ENCODE results near the gene PROKR2. TPM values are rescaled to one million over a fixed set of nuclear protein-coding genes. Genes with fewer than 3 reads are reported as not detected.

Gene PROKR2
- not detected in 2 replicates for total RNA-seq

DNA sequence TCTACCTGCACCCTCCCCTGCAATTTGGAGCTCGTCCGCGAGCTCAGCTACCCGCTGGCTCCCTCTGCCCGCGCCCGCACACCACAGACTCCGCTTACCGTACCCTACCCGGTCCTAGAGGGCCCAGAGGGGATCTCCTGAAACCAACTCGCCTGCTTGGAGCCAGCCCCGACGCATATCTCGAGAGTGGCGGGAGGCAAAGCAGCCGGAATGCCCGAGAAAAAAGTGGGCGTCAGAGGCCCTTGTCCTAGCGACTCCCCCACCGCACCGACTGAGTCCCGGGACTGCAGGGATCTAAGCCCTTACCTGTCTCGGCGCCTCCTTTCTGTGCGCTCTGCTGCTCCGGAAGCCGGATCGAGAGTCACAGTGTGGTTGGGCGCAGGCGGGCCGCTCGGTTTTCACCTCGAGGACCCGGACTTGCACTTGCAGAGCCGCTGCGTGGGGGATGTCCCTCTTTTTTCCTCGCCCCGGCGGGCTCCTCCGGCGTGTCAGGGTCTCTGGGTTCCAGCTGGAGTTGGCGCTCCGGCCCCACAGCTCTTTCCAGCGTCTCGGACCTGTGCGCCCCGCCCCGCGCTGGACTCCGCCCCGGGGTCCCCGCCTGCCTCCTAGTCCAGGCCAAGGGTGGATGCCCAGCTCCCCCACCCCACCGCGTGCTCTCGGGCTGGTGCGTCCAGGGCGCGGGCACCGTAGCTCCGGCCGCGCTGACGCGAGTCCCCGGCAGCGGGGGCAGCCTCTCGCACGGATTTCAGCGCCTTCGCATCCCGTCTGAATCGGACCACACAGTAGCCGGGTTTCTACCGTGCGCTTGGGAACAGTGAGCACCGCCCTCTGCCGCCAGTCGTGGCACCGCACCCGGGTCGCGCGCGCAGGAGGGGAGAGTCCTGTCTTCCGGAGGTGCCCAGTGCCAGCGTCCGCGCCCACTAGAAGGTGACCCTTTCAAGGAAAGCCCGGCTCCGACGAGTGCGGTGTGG is at the start of gene PROKR2:
Gene PROKR2 (minus strand): TSS at position 767 of the 971 bp plus-strand sequence. CDS start 2,585 bp downstream, outside the sequence.
- no peak for DNase-seq (ENCODE audit: low read depth, low spot score)

DNA sequence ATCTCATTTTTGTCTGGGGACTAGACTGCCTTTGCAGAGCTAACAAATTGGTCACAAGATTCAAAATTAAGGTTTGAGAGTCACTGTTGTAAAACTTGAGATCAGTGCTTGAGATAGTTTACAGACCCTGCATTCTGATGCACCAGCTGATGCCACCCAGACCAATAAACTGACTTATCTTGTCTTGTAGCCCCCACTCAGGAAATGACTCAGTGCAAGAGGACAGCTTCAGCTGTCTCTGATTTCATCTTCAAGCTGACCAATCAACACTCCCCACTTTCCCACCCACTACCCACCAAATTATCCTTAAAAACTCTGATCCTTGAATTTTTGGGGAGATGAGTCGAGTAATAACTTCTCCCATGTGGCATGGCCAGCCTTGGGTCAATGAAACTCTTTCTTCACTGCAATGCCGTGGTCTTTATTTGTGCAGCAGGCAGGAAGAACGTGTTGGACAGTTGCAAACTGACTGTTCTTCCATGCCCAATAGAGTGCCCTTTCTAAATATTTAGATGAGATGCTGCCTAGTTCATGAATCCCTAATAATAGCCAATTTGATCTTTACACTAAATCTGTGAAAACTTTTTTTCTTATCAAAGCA is 48.3 kb upstream of the PROKR2 start:
- DNase-seq (ENCODE audit: low read depth, low spot score), result no peak

DNA sequence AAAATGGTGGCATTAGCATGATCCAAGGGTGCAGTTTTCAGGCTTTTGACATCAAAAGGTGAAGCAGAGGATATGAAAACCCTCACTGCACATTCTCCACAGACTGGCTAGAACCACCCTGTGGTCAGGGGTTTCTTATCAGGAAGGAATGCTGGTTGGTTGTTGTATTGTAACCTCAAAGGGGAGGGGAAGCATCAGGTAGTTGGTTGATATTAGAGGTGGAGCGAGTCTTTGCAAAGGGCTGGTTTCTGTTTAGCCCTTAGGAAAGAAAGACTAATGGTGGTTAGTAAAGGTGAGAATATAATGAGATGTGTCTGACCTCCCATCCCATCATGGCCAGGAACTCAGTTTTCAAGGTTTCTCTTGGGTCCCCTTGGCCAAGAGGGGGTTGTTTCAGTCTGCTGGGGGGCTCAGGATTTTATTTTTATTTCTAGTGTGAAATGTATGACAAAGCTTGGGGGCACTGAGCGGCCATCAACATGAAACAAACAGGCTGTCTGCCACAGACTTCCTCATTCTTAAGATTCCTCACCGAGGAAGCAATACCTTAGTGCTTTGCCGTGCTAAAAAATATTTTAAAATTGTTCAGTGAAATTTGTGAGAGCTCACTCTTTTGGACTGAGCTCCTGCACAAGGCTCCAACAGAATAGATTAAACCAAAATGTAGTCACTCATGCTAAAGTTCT is 47.5 kb upstream of the PROKR2 start:
- DNase-seq (ENCODE audit: low read depth, low spot score), result no peak

DNA sequence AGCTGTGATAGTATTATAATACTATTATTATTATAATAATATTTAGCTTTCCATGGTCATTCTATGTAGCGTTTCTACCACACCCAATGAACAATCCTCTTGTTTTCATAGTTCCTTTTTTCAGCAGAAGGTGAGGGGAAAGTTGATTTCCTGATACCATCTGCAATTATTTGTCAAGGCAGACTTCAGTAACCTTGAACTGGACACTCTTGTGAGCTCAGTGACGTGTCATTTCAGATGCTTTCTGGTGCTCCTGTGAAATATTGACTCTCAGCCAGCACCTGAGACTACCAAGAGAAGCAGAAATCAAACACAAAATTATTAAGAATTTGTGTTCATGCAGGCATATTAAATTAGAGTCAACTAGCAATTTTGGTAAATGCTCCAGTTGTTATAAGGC is 46.0 kb upstream of the PROKR2 start:
- no peak for DNase-seq (ENCODE audit: low read depth, low spot score)

DNA sequence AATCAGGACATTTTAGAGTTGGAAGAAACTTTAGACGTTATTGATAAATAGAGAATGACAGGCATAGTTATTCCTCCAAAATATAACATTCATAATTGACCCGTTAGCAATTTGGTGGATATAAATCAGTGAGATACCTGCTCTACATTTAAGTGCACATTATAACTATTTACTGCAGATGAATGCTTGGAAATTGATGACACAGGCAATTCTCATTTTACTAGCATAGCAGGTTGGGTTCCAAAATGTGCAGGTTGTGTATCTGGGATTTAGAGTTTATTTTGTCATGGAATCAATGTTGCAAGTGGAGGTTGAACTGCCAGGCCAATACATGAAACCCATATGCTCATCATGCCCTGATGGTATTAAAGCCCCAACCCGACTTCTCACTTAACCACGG is 44.4 kb upstream of the PROKR2 start:
- no peak for DNase-seq (ENCODE audit: low read depth, low spot score)

DNA sequence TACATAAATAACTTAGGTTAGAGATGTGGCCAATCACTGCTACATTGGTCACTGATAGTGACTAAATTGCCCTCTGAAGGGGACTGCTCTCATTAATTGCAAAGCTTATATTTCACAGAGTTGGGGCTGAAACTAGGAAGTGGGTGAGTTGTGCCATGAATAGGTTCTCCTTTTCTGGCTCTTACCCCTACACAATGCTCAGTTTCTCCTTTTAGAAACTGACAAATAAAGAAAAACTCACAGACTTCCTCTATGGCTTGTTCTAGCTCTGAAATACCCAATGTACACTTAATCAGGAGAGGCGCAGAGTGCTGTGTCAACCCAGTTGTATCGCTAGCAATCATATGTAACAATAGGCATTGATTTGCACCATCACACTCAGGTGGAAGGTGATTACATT is 41.2 kb upstream of the PROKR2 start:
- DNase-seq (ENCODE audit: low read depth, low spot score), result no peak

DNA sequence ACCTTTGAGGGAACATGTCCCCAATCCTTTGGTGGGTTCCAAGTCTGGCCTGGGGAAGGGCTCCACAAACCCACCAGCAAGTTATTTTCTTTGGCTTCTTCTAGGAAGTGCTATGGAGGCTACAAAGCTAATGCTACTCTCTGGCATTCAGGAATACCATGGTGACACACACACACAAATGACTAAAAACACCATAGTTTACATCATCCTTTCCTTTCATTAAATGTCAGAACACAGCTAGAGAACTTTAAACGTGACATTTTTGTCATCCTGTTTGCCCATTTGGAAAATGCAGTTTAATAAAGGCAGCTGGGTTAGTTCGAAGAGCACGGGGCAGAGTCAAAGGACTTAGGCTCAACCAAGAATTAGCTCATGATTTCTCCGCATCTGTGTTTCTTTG is 40.2 kb upstream of the PROKR2 start:
- DNase-seq (ENCODE audit: low read depth, low spot score), result no peak

DNA sequence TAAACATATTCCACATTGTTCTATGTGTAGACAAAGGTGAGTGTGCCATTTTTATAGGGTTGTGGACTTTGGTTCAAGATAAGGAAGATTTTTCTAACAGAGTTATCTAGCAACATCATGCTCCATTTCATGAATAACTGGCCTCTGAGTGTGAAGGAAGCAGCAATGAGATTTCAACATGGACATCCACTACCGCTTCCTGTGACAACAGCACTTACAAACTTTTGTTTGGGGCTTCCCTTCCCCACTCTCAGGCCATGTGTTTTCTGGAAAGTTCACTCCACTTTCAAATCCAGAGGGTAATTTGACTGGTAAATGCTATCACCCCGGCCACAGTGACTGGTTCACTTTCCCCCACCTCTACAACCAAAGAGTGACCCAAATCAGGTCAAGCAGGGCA is 38.1 kb upstream of the PROKR2 start:
- DNase-seq (ENCODE audit: low read depth, low spot score), result no peak

DNA sequence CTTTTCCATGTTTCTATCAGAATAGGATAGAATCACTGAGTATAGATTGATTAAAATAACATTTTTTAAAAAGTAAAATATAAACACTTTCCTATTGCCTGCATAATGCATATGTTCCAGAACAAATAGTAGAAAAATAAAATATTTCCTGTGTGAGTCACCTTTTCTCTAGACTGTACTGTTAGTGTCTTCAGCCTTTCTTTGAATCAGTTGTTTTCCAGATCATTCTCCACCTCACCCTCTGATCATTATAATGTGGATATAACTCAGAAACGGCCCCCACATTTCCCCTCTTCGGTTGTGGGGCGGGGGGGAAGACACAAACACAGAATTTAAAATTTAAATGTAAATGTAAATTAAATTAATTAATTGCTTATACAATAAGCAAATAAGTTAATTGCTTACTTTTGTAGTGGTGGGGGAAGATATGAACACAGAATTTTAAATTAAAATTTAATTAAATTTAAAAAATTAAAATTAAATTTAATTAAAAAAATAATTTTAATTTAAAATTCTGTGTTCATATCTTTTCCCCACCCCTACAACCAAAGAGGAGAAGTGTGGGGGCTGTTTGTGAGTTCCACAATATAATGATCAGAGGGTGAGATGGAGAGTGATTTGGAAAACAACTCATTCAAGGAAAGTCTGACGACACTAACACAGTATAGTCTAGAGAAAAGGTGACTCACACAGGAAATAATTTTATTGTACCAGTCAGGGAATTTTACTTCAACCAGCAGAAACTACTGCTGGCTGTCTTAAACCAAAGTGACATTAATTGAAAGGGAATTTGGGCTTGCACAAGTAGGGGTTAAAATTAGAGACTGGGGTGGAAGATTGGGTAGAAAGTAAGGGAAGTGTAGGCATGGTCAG is 37.1 kb upstream of the PROKR2 start:
- DNase-seq (ENCODE audit: low read depth, low spot score), result peak; percentile 57

DNA sequence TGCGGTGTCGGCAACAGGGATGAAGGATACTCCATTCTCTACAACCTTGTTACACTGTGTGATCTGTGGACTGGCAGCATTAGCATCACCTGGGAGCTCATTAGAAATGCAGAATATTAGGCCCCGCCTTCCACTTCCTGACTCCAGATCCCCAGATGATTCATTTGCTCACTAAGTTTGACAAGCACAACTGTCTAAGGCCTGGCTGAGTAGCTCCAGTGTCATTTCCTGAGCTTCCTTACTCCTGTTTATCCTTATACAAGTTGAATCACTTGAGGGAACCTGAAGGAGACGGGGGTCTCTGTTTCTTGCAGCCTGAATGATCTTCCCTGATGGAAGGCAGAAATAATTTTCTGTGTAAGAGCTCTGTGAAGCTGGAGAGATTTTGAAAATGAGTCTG is 32.7 kb upstream of the PROKR2 start:
- no peak for DNase-seq (ENCODE audit: low read depth, low spot score)

DNA sequence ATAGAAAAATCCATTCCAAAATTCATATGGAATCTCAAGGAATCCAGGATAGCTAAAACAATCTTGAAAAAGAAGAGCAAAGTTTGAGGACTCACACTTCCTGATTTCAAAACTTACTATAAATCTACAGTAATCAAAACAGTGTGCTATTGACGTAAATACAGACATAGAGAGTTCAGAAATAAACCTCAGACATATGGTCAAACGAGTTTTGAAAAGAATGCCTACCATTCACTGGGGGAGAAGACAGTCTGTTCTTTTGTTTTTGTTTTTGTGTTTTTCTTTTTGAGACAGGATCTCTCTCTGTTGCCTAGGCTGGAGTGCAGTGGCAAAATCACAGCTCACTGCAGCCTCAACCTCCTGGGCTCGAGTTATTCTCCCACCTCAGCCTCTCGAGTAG is 25.3 kb upstream of the PROKR2 start:
- DNase-seq (ENCODE audit: low read depth, low spot score), result no peak

DNA sequence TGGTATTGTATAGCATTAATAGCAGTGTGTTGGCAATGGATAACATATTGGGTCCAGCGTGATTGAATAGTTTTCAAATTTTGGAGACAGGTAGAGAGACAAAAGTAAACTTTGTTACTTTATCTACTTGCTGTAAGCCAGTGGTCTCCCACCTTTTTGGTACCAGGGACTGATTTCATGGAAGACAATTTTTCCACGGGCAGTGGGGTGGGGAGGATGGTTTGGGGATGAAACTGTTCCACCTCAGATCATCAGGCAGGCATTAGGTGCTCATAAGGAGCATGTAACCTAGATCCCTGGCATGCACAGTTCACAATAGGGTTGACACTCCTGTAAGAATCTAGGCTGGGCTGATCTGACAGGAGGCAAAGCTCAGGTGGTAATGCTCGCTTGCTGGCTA is 14.6 kb upstream of the PROKR2 start:
- no peak for DNase-seq (ENCODE audit: low read depth, low spot score)

DNA sequence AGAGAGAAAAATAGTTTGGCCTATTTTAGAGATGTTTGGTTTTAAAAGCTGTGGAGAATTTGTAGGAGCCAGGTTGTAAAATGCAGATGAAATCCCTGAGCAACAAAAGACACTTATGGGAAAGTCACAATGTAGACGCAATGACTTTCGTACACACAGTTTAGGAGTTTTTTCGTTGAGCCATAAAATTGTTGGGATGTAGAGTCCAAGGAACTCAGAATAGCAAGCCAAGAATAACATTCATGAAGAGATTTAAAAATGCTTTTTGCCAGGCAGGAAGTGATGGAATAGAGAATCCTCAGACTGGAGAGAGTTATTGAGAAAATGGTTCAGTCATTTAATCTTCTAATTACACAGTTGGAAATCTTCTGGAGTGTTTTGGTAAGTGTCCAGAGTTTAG is 11.5 kb upstream of the PROKR2 start:
- no peak for DNase-seq (ENCODE audit: low read depth, low spot score)

DNA sequence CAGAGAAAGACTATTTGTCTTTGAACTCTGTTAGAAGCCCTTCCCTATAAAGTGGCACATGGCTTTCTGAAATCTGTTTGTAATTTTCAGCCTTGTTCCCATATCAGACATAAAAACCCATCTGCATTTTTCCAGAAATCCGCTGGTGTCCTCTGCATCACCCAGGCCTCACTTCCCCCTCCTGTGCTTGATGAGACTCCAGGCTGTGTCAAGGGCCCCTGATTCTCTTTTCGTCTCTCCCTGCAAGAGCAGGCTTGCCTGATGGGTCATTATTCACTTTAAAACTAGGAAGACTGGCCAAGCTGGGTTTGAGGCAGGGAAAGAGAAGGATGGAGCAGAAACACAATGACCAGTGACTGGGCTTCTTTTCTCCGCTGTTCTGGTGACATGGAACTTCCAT is 10.6 kb upstream of the PROKR2 start:
- no peak for DNase-seq (ENCODE audit: low read depth, low spot score)

DNA sequence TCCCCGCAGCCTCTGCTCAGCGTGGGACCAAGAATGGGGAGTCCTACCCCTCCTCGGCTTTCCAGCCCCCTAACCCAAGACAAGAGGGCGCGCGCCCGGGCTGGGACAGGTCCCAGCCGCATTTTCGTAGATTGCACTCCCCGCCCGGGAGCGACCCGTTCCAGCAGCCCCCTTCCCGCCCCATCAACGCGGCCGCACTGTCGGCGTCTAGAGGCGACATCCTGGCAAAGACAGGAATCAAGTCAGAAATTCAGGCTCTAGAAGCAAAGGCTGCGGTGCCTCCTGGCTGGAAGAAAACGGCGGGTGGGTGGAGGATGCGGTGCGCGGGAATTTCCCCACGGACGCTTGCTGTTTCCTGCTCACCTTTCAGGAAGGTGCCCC is 957 bp downstream of the PROKR2 start:
- DNase-seq (ENCODE audit: low read depth, low spot score), result no peak

DNA sequence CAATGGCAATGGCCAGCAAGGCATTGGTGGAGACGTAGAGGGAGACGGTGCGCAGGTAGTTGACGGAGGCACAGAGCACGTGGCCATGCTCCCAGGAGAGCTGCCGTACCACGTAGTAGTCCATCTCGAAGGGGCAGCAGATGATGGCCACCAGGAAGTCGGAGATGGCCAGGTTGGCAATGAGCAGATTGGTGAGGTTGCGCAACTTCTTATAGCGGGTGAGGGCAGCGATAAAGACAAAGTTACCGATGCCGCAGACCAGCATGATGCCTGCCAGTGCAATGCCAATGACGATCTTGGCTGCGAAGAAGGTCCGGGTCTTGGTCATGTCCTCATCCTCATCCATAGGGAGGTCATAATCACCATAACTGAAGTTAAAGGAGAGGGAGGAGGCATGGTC is 2.8 kb downstream of the PROKR2 start:
- no peak for DNase-seq (ENCODE audit: low read depth, low spot score)

DNA sequence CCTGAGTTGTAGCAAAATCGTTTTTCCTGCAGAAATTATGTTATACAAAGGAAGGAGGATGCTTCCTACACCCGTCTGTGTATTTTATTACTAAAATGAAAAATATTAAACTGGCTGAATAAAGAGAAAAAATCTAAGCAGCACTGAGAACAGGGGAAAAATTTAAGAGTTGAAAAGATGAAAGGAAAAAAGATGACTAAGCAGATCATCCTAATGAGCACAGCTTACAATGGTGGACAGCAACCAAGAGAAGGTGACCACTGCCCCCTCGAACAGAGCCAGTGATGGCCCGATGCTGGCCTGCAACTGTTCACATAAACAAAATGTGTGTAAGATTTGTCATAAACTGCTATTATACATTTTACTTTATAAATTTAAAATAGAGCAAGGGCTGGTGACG is 4.2 kb downstream of the PROKR2 start:
- DNase-seq (ENCODE audit: low read depth, low spot score), result no peak

DNA sequence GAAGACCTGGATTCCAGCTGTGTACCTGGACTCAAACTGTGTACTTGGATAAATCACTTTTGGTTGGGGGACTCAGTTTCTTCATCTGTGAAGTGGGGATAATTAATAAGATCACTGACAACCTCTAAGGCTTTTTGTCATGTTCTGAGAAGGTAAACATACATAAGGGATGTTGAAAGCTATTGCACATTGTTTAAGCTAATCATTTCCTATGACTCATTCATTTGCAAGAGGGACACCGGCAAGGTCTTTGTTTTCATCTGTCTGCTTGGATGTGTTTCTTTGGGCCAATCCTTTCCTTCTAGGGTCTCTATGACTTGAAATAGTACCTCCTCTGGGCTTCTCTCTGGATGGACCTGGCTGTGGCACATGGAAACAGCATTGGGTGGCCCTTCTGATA is 6.8 kb downstream of the PROKR2 start:
- no peak for DNase-seq (ENCODE audit: low read depth, low spot score)

DNA sequence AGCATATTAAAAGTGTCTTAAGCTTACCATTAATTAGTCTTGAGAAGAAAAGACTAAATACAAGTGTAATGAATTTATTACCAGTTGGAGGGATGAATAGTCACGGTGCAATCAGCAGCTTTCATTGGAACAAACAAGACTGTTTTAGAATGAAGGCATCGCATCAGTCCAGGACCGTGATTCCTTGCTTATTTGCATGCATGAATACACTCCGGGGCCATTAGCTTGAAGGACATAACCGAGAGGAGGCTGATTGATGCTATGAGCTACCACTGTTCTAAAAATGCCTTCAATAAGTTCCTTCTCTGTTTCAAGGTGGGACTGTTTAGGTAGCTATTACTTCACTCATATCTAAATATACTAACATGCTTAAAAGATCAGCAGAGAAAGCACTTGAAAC is 17.9 kb downstream of the PROKR2 start:
- no peak for DNase-seq (ENCODE audit: low read depth, low spot score)

DNA sequence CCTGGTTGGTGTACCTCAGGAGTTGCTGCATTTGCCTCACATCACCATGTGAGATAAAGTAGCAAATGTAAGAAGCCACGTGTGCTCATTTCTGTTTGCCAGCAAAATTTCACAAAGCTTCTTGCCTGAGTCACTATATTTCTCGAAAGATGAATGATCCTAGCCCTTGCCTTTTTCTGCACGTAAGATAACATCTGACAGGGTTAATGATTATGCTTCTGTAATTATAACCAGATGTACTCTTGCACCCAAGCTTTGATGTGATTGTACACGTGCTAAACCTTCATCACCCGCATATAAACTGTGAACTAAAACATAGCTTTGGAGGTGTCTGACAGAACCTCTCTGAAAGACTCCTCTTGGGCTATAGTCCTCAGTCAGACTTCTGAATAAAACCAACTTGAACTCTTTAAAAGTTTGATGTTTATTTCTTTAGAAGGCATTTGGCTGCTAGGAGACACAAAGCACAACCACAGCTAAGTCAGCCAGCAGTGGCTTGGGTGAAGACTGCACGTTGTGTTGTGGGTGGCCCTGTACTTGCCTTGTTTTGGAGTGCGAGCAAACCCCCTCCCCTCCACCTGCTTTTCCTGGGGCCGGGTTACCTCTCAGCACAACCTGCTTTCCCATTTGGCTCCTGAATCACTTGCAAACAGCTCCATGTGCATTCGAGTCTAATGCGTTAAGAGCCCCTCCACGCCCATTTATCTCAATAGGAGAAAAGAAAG is 19.3 kb downstream of the PROKR2 start:
- no peak for DNase-seq (ENCODE audit: low read depth, low spot score)

DNA sequence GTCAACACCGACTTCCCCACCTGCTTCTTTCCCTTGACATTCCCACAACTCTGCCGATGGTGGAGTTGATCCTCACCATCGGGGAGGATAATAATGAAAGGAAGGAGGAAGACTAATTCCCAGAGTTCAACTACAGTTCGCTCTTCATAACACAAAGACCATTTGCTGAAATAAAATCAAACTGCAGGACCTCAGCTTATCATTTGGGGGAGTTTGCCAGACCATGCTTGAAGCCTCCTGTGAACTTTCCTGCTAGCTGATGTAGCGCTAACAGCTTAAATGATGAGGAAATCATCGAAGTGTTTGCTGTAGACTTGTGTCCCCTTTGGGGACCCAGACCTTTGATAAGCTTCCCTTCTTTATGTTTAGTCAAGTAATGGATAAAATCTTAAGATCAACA is 26.2 kb downstream of the PROKR2 start:
- no peak for DNase-seq (ENCODE audit: low read depth, low spot score)

Measured in pulmonary artery endothelial cell (primary cell).